Cardiac fibroblast (primary cell): ENCODE measurements around the gene CD93.
A peak's percentile ranks its signal among the peaks of the same experiment; 100 is the strongest.

Experiments used
- DNase-seq, 2 donors: peaks; one replicate each; pipeline versions ENCODE4 v3.0.0 to v3.0.0-alpha.2; 2010; ENCODE audit warnings: low read depth in 2 of 2
- H3K4me3 ChIP-seq, 2 donors: replicated peaks in 1 of 2; 1 replicate in 1 of 2; 2 replicates in 1 of 2; pipeline ENCODE4 v1.5.1; 2011; ENCODE audit warnings: low read depth in 2 of 2, low read length in 2 of 2, mild to moderate bottlenecking in 2 of 2, moderate library complexity in 1 of 2
- TF ChIP-seq, protein P1 (sequence below): IDR thresholded peaks from one replicate; pipeline ENCODE4 v1.5.1; 2011; ENCODE audit warnings: low read depth, mild to moderate bottlenecking, low read length, inconsistent platforms

Gene CD93

DNA sequence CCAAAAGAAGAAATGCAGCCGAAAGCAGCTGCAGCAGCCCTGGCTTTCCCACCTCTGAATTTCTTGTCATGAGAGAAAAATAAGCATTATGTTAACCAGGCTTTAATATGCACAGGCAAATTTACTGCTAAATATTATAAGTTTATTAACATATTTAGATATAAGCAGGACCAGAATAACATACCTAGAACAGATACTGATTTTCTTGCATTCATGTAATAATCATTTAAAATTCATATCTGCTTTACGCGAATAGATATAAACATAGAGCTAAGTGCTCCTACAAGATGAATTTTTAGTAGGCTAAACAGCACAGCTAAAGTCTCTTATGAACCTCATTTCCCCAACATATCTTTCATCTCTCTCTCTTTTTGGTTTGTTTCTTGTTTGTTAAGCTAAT is 14.7 kb downstream of the CD93 start:
- TF ChIP-seq, protein P1, sequence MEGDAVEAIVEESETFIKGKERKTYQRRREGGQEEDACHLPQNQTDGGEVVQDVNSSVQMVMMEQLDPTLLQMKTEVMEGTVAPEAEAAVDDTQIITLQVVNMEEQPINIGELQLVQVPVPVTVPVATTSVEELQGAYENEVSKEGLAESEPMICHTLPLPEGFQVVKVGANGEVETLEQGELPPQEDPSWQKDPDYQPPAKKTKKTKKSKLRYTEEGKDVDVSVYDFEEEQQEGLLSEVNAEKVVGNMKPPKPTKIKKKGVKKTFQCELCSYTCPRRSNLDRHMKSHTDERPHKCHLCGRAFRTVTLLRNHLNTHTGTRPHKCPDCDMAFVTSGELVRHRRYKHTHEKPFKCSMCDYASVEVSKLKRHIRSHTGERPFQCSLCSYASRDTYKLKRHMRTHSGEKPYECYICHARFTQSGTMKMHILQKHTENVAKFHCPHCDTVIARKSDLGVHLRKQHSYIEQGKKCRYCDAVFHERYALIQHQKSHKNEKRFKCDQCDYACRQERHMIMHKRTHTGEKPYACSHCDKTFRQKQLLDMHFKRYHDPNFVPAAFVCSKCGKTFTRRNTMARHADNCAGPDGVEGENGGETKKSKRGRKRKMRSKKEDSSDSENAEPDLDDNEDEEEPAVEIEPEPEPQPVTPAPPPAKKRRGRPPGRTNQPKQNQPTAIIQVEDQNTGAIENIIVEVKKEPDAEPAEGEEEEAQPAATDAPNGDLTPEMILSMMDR: no peak
- DNase-seq: no peak
- H3K4me3 ChIP-seq: no peak overlapping the region

DNA sequence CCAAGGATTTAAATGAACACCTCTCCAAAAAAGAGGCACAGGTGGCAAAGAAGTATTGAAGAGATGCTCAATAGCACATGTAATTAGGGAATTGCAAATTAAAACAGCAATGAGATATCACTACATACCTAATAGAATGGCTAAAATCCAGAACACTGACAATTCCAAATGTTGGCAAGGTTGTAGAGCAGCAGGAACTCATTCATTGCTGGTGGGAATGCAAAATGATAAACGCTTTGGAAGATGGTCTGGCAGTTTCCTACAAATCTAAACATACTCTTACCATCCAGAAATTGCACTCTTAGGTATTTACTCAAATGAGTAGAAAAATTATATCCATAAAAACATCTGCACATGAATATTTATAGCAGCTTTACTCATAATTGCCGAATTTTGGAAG is 17.0 kb downstream of the CD93 start:
- H3K4me3 ChIP-seq: no peak overlapping the region
- TF ChIP-seq, protein P1: no peak
- DNase-seq: no peak

DNA sequence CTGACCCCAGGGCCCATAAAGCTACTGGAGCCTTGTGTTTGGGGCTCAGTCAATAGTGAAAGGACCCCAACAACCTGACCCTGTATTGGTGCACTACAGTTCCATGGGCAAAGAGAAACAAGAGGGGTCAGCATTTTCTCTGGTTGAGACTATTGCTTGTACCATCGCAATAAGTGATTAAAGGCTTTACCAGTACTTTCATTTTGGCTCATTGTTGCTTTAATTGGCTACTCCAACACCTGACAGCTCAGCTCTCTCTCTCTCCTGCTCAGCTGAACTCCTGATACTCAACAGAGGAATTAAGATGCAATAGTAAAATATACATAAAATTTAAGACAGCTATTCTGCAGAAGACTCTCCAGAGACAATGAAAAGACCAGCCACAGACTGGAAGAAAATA is 17.8 kb downstream of the CD93 start:
- H3K4me3 ChIP-seq: no peak overlapping the region
- TF ChIP-seq, protein P1: no peak
- DNase-seq: no peak

DNA sequence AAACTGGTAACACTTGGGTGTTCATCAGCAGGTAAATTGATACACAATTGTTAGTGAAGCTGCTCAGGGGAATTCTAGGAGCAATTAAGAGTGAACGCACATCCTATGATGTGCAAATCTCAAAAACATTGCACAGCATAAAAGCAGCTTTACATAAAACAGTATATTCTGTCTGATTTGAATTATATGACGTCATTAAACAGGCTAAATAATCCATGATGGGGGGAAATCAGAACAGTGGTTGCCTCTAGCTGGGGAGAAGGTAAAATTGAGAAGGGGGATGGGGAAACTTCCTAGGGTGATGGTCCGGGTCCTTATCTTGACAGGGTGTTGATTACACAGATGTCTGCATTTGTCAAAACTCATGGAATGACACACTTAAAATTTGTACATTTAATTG is 19.4 kb downstream of the CD93 start:
- no peak overlapping the region for H3K4me3 ChIP-seq
- no peak for DNase-seq
- TF ChIP-seq, protein P1: no peak

DNA sequence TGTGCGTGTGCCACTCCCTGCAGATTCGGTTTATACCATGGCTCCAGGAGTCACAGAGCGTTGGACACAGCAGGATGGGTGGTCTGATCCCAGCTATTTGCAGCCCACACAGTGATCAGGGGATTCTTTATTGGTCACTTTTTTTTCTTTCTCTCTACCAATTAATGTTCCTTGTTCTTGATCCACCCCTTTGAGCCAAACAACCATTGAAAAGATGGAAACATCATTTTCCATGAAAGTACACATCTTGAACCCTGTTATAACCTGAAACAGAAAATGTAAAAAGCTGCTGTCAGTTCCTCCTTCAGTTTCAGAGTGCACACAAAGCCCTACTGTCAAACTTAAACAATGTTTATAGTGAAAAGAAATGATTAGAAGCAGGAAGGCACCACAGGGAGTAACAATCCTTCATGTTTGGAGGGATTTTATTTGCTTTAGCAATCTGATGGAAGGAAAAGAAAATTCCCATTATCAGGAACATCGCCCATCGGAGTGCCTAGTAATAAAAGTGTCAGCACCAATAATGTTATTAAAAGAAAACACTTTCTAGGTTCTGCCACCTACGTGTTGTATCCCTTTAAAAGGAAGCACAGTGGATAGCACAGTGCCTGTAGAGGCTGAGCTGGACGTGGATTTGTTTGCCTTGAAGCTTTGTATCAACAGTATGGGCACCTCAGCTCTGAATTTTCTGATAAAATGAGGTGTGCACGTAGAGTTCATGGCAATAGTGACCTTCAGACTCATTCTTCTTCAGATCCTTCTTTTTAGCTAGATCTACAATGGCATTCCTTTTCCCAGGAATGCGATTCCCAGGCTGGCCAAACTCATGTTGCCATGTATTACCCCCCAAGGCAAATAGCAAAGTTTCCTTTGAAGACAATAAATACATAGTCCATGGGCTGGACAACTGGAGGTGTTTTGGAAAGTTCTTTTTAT is 20.6 kb downstream of the CD93 start:
- DNase-seq: no peak
- H3K4me3 ChIP-seq: no peak overlapping the region
- TF ChIP-seq, protein P1: no peak

DNA sequence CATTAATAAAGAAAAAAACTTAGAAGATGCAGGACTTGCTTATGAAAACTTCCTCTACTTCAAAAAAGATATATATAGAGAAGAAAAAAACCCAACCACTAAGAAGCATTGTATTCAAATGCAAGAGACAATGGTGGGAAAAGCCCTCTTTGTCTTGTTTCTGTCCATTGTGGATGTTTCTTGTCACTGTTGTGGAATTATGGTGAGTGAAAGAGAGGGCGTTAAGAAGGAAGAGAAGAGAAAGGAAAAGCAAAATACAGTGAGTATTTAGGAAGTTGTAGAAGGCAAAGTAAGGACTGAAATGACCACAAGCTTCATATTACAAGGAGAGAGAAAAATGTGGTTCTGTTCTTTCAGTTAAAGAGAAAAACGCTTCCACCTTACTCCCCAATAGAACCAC is 22.5 kb downstream of the CD93 start:
- TF ChIP-seq, protein P1: no peak
- DNase-seq: peak in 1 of 2 donors; percentile 21
- H3K4me3 ChIP-seq: no peak overlapping the region
